K562 (cell line): ENCODE measurements around the gene HS3ST3B1. TPM values are rescaled to one million over a fixed set of nuclear protein-coding genes. Genes with fewer than 3 reads are reported as not detected.

ENCODE experiments used
- ETV1 ChIP-seq: fragments of 450-650 bp; conservative IDR thresholded peaks from 2 replicates; pipeline ENCODE4 v1.6.1; 2016; ENCODE audit warnings: missing genetic modification characterization, control low read depth, low read depth, missing compliant biosample characterization
- ETV6 ChIP-seq, 3 experiments: fragments of 150-350 bp in 1 of 3; sonication (generic) in 1 of 3; formaldehyde crosslinking in 1 of 3; IDR thresholded peaks; 2 replicates each; pipeline versions ENCODE4 v1.6.1 to v1.8.0; 2014 to 2022; ENCODE audit warnings: borderline replicate concordance in 2 of 3, low read depth in 2 of 3, antibody characterized with exemption in 1 of 3, low read length in 1 of 3, mild to moderate bottlenecking in 1 of 3, missing genetic modification reagents in 1 of 3
- HCFC1 ChIP-seq: IDR thresholded peaks from 2 replicates; pipeline ENCODE4 v1.6.1; 2012; ENCODE audit warnings: low read depth, low read length, improper control_type of control experiment
- HIVEP1 ChIP-seq: fragments of 250-450 bp; sonication (Bioruptor Pico); IDR thresholded peaks from 2 replicates; pipeline ENCODE4 v1.4.0; 2020; ENCODE audit warnings: mild to moderate bottlenecking
- ILK ChIP-seq: fragments of 450-650 bp; IDR thresholded peaks from 2 replicates; pipeline ENCODE4 v1.6.1; 2016; ENCODE audit warnings: missing genetic modification characterization, low read depth, mild to moderate bottlenecking, missing compliant biosample characterization, moderate library complexity, borderline replicate concordance
- ZNF165 ChIP-seq: fragments of 250-450 bp; sonication (Bioruptor Pico); IDR thresholded peaks from 2 replicates; pipeline ENCODE4 v1.4.0; 2020; ENCODE audit warnings: borderline replicate concordance
- ZNF23 ChIP-seq: fragments of 250-450 bp; sonication (Bioruptor Pico); IDR thresholded peaks from 2 replicates; pipeline ENCODE4 v1.4.0; 2020; ENCODE audit warnings: mild to moderate bottlenecking
- ZNF41 ChIP-seq: fragments of 250-450 bp; sonication (Bioruptor Pico); conservative IDR thresholded peaks from 2 replicates; pipeline ENCODE4 v1.4.0; 2020; ENCODE audit warnings: mild to moderate bottlenecking
- ZNF583 ChIP-seq: fragments of 250-450 bp; sonication (Bioruptor Pico); IDR thresholded peaks from 2 replicates; pipeline ENCODE4 v1.4.0; 2020
- ZNF780A ChIP-seq: fragments of 250-450 bp; sonication (Bioruptor Pico); IDR thresholded peaks from 2 replicates; pipeline ENCODE4 v1.5.0; 2021; ENCODE audit warnings: mild to moderate bottlenecking
- polyA plus RNA-seq, 8 experiments: library from polyadenylated mRNA; depleted of rRNA in 4 of 8; stranded (reverse) in 5 of 8; unstranded in 3 of 8; fragments of >200 nt; fragmentation: Nextera tagmentation in 2 of 8; fragmentation: Illumina TruSeq in 1 of 8; extraction: Ambion mirVana in 2 of 8; extraction: Trizol in 1 of 8; gene quantifications; 2 replicates each; pipeline versions ENCODE4 v1.2.1 to v1.2.3, GENCODE V29; 2011 to 2014; ENCODE audit warnings: inconsistent platforms in 1 of 8, missing spikeins in 1 of 8
- total RNA-seq, 7 experiments: library from RNA; depleted of rRNA in 6 of 7; stranded (reverse); fragments of >200 nt in 6 of 7; fragmentation: Illumina TruSeq in 2 of 7; extraction: Trizol in 2 of 7; gene quantifications; 2 replicates each; pipeline versions ENCODE4 v1.2.1 to v1.2.3, GENCODE V29; 2011 to 2021; ENCODE audit warnings: low replicate concordance in 1 of 7
- TF ChIP-seq, protein P1 (sequence below): fragments of 450-650 bp; IDR thresholded peaks from 2 replicates; pipeline ENCODE4 v1.6.1; 2017; ENCODE audit warnings: antibody characterized with exemption
- TF ChIP-seq, protein P2 (sequence below): fragments of 450-650 bp; conservative IDR thresholded peaks from 2 replicates; pipeline ENCODE4 v1.6.1; 2016; ENCODE audit warnings: missing genetic modification characterization, low read depth, mild to moderate bottlenecking, control low read depth, missing compliant biosample characterization
- TF ChIP-seq, protein P3 (sequence below), 2 experiments: fragments of 450-650 bp in 1 of 2; sonication (generic) in 1 of 2; formaldehyde crosslinking in 1 of 2; IDR thresholded peaks in 1 of 2; conservative IDR thresholded peaks in 1 of 2; 2 replicates each; pipeline versions ENCODE4 v1.6.1 to v1.8.1; 2016 to 2023; ENCODE audit warnings: mild to moderate bottlenecking in 2 of 2, moderate library complexity in 2 of 2, inconsistent platforms in 1 of 2, missing genetic modification reagents in 1 of 2
- TF ChIP-seq, protein P4 (sequence below): fragments of 450-650 bp; IDR thresholded peaks from 2 replicates; pipeline ENCODE4 v1.6.1; 2017; ENCODE audit warnings: mild to moderate bottlenecking, moderate library complexity
- TF ChIP-seq, protein P5 (sequence below): fragments of 150-350 bp; conservative IDR thresholded peaks from 2 replicates; pipeline ENCODE4 v1.6.1; 2014; ENCODE audit warnings: low read length
- TF ChIP-seq, protein P6 (sequence below): fragments of 250-450 bp; sonication (Bioruptor Pico); IDR thresholded peaks from 2 replicates; pipeline ENCODE4 v1.5.0; 2021

HS3ST3B1 gene
- total and polyA plus RNA-seq, 9 of the 15 experiments (the other 6 are each of a cell fraction or from before 2014, with no cell fraction given): 1.9 to 12.9 (median 3.7) TPM

DNA sequence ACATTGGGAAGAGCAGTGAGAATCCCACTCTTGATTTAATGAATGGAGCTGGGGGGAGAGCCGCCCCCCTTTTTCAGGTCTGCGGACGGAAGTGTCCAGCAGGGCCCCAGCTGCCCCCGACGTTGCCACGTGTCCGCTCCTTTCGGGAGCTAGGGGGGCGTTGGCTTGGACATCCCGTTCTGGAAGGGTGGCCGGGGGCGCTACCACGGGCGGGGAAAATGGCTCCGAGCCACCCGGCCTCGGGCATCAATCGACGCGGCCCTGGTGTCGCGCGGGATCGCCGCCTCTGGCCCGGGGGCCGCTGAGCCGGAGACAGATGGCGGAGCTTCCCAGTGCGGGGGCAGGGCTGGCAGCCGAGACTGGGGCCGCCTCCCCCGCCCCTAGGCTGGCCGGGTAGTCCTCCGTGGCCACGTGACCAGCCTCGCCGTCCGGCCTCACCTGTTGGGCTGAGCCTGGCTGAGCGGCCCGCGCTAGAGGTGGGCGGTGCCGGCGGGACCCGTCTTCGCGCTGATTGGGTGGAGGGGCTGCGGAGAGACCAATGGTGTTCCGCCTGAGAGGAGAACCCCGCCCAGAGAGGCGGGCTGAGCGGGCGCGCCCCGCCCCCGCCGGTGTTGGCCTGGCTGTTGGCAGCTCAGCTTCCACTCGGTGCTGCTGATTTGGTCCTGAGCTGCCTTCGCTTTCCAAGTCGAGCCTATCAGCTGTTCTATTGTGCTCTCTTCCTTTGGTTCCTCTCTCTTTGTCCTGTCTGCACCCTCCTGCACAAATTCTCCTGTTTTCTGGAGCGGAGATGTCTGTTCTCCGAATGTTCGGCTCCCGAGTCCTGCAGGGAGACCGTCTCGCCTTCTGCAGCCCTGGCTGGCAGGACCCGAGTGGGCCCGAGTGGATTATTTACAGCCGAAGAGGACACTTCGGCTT lies 8.3 kb downstream of the HS3ST3B1 start (continued):
- TF ChIP-seq HCFC1: 0 out of 2 replicates have a peak, but pooled peaks have one; percentile 12
- no peak for TF ChIP-seq ZNF165 (CRISPR knock-in tag)
- no peak for TF ChIP-seq ILK
- no peak; the same call in 1 of the 2 replicates for TF ChIP-seq ZNF583 (CRISPR knock-in tag)
- TF ChIP-seq, protein P1, sequence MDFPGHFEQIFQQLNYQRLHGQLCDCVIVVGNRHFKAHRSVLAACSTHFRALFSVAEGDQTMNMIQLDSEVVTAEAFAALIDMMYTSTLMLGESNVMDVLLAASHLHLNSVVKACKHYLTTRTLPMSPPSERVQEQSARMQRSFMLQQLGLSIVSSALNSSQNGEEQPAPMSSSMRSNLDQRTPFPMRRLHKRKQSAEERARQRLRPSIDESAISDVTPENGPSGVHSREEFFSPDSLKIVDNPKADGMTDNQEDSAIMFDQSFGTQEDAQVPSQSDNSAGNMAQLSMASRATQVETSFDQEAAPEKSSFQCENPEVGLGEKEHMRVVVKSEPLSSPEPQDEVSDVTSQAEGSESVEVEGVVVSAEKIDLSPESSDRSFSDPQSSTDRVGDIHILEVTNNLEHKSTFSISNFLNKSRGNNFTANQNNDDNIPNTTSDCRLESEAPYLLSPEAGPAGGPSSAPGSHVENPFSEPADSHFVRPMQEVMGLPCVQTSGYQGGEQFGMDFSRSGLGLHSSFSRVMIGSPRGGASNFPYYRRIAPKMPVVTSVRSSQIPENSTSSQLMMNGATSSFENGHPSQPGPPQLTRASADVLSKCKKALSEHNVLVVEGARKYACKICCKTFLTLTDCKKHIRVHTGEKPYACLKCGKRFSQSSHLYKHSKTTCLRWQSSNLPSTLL: no peak
- TF ChIP-seq HIVEP1: no peak
- TF ChIP-seq, protein P2, sequence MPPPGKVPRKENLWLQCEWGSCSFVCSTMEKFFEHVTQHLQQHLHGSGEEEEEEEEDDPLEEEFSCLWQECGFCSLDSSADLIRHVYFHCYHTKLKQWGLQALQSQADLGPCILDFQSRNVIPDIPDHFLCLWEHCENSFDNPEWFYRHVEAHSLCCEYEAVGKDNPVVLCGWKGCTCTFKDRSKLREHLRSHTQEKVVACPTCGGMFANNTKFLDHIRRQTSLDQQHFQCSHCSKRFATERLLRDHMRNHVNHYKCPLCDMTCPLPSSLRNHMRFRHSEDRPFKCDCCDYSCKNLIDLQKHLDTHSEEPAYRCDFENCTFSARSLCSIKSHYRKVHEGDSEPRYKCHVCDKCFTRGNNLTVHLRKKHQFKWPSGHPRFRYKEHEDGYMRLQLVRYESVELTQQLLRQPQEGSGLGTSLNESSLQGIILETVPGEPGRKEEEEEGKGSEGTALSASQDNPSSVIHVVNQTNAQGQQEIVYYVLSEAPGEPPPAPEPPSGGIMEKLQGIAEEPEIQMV: no peak
- TF ChIP-seq ZNF41 (CRISPR knock-in tag): no peak
- TF ChIP-seq, protein P3, sequence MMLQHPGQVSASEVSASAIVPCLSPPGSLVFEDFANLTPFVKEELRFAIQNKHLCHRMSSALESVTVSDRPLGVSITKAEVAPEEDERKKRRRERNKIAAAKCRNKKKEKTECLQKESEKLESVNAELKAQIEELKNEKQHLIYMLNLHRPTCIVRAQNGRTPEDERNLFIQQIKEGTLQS (IDR thresholded peaks at IDR 0.05): no peak
- TF ChIP-seq, protein P3 (CRISPR knock-in tag; conservative IDR thresholded peaks at IDR 0.05): no peak
- TF ChIP-seq, protein P4, sequence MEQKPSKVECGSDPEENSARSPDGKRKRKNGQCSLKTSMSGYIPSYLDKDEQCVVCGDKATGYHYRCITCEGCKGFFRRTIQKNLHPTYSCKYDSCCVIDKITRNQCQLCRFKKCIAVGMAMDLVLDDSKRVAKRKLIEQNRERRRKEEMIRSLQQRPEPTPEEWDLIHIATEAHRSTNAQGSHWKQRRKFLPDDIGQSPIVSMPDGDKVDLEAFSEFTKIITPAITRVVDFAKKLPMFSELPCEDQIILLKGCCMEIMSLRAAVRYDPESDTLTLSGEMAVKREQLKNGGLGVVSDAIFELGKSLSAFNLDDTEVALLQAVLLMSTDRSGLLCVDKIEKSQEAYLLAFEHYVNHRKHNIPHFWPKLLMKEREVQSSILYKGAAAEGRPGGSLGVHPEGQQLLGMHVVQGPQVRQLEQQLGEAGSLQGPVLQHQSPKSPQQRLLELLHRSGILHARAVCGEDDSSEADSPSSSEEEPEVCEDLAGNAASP: no peak
- TF ChIP-seq, protein P5, sequence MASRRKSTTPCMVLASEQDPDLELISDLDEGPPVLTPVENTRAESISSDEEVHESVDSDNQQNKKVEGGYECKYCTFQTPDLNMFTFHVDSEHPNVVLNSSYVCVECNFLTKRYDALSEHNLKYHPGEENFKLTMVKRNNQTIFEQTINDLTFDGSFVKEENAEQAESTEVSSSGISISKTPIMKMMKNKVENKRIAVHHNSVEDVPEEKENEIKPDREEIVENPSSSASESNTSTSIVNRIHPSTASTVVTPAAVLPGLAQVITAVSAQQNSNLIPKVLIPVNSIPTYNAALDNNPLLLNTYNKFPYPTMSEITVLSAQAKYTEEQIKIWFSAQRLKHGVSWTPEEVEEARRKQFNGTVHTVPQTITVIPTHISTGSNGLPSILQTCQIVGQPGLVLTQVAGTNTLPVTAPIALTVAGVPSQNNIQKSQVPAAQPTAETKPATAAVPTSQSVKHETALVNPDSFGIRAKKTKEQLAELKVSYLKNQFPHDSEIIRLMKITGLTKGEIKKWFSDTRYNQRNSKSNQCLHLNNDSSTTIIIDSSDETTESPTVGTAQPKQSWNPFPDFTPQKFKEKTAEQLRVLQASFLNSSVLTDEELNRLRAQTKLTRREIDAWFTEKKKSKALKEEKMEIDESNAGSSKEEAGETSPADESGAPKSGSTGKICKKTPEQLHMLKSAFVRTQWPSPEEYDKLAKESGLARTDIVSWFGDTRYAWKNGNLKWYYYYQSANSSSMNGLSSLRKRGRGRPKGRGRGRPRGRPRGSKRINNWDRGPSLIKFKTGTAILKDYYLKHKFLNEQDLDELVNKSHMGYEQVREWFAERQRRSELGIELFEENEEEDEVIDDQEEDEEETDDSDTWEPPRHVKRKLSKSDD: no peak
- peak; percentile 61; the same call in 1 of the 2 replicates for TF ChIP-seq ETV1
- TF ChIP-seq, protein P6, sequence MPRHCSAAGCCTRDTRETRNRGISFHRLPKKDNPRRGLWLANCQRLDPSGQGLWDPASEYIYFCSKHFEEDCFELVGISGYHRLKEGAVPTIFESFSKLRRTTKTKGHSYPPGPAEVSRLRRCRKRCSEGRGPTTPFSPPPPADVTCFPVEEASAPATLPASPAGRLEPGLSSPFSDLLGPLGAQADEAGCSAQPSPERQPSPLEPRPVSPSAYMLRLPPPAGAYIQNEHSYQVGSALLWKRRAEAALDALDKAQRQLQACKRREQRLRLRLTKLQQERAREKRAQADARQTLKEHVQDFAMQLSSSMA: no peak
- no peak for TF ChIP-seq ZNF23 (CRISPR knock-in tag)
- TF ChIP-seq ETV6 (IDR thresholded peaks at IDR 0.05; ENCODE audit: borderline replicate concordance in 1 of 2, low read depth in 2 of 2, low read length in 1 of 2): no peak
- TF ChIP-seq ETV6 (CRISPR knock-in tag; IDR thresholded peaks at IDR 0.05; ENCODE audit: borderline replicate concordance): no peak
- no peak for TF ChIP-seq ZNF780A (CRISPR knock-in tag)
